Cardiac atrium fibroblast (primary cell): ENCODE measurements around the gene QSOX2. TPM values are rescaled to one million over a fixed set of nuclear protein-coding genes. Genes with fewer than 3 reads are reported as not detected.

ENCODE experiments used
- total RNA-seq: library from RNA; depleted of rRNA; stranded (reverse); fragments of >200 nt; gene quantifications from 2 replicates; pipeline ENCODE4 v1.2.3, GENCODE V29; 2015

The QSOX2 gene
- total RNA-seq, result 15.9 and 16.4 TPM in 2 replicates

GRCh38 chr9:136245219-136246150 lies at the start of gene QSOX2:
Gene QSOX2 (minus strand): TSS chr9:136245812. CDS start chr9:136245803, 9 bp downstream.

GRCh38 chr9:136204838-136205706 lies 40.5 kb downstream of the QSOX2 start, which contains the start of gene LHX3:
Gene LHX3 (minus strand): TSS chr9:136205128. CDS start chr9:136205012, 116 bp downstream.

Other genes with a start within 250 kb of the QSOX2 start
- 34.7 and 35.7 TPM in 2 replicates for gene NACC2, start 150.5 kb downstream of the QSOX2 start, total RNA-seq
- 38.5 and 46.7 TPM in 2 replicates for gene TMEM250, start 126.9 kb downstream of the QSOX2 start, total RNA-seq
- not detected in 2 replicates for gene LHX3, start 40.7 kb downstream of the QSOX2 start, total RNA-seq
- gene CCDC187, start 58.3 kb upstream of the QSOX2 start, total RNA-seq, result not detected in 2 replicates
- gene GPSM1, start 81.7 kb upstream of the QSOX2 start, total RNA-seq, result 35.8 and 43.7 TPM in 2 replicates
- 4.5 and 11.3 TPM in 2 replicates for gene DNLZ, start 117.9 kb upstream of the QSOX2 start, total RNA-seq
- under 0.01 and 0.65 TPM in 2 replicates for gene CARD9, start 127.9 kb upstream of the QSOX2 start, total RNA-seq
- 6.5 and 8.1 TPM in 2 replicates for gene SNAPC4, start 154.4 kb upstream of the QSOX2 start, total RNA-seq
- 38.9 and 43.3 TPM in 2 replicates for gene ENTR1, start 164.8 kb upstream of the QSOX2 start, total RNA-seq
- gene PMPCA, start 164.8 kb upstream of the QSOX2 start, total RNA-seq, result 38.5 and 44.6 TPM in 2 replicates
- 6.0 and 8.7 TPM in 2 replicates for gene INPP5E, start 194.0 kb upstream of the QSOX2 start, total RNA-seq
- gene SEC16A, start 237.2 kb upstream of the QSOX2 start, total RNA-seq, result 45.7 and 65.4 TPM in 2 replicates